Duodenal mucosa (tissue), 2 donors: ENCODE data around the gene PCARE.

Experiments
- H3K27ac ChIP-seq: one replicate; pipeline ENCODE4 v1.7.0; 2013; ENCODE audit warnings: low read depth, low read length
- H3K27me3 ChIP-seq, 2 donors: one replicate each; pipeline ENCODE4 v1.7.0; 2013; ENCODE audit warnings: low read length in 2 of 2, control low read depth in 1 of 2; ENCODE audit not compliant: insufficient read depth in 2 of 2, control insufficient read depth in 1 of 2
- H3K36me3 ChIP-seq, 2 donors: one replicate each; pipeline ENCODE4 v1.7.0; 2013; ENCODE audit warnings: low read length in 2 of 2, control low read depth in 1 of 2; ENCODE audit not compliant: insufficient read depth in 2 of 2, control insufficient read depth in 1 of 2
- H3K4me1 ChIP-seq, 2 donors: one replicate each; pipeline ENCODE4 v1.7.0; 2013; ENCODE audit warnings: low read length in 2 of 2, control low read depth in 1 of 2; ENCODE audit not compliant: insufficient read depth in 2 of 2, control insufficient read depth in 1 of 2
- H3K4me3 ChIP-seq, 2 donors: one replicate each; pipeline ENCODE4 v1.7.0; 2013; ENCODE audit warnings: low read length in 2 of 2, low read depth in 1 of 2
- H3K9ac ChIP-seq, 2 donors: one replicate each; pipeline ENCODE4 v1.7.0; 2013; ENCODE audit warnings: low read length in 2 of 2, low read depth in 1 of 2
- H3K9me3 ChIP-seq, 2 donors: one replicate each; pipeline ENCODE4 v1.7.0; 2013; ENCODE audit warnings: low read length in 2 of 2, control low read depth in 1 of 2; ENCODE audit not compliant: control insufficient read depth in 1 of 2

The PCARE gene

DNA sequence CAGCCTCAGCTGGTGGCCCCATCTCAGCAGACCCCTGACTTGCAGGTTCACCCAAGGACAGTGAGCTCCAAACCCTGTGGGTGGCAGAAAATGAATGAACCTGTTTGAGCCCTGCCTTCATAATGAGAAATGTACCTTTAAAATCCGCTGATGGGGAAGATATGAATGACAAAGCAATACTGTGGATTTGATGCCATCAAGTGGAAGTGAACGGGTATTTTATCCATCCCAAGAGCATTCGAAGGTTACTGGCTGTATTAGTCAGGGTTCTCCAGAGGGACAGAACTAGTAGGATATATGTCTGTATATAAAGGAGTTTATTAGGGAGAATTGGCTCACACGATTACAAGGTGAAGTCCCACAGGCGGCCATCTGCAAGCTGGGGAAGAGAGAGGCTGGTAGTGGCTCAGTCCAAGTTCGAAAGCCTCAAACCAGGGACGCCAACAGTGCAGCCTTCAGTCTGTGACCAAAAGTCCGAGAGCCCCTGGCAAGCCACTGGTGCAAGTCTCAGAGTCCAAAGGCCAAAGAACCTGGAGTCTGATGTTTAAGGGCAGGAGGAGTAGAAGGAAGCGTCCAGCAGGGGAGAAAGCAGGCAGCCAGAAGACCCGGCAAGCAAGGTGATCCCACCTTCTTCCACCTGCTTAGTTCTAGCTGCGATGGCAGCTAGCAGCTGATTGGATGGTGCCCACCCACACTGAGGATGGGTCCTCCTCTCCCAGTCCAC, 61.1 kb downstream of the PCARE start:
- H3K27ac ChIP-seq: peak overlapping the region; percentile 34

GRCh38 chr2:29012211-29012681, 62.1 kb downstream of the PCARE start:
- H3K4me1 ChIP-seq: peaks cover 33 to 47% of the 10 kb centered on the region in 2 donors
- H3K36me3 ChIP-seq: no peaks in the 10 kb centered on the region
- H3K27me3 ChIP-seq: no peaks in the 10 kb centered on the region
- H3K27ac ChIP-seq: peak overlapping the region; percentile 34
- no peak overlapping the region for H3K4me3 ChIP-seq
- peak overlapping the region; percentile 7 to 50 for H3K9ac ChIP-seq
- H3K9me3 ChIP-seq: no peaks in the 10 kb centered on the region

More for the DNA sequence above, 61.1 kb downstream of the PCARE start:
- no peaks in the 10 kb centered on the region for H3K36me3 ChIP-seq
- no peak overlapping the region for H3K9ac ChIP-seq
- peaks cover 33 to 47% of the 10 kb centered on the region in 2 donors for H3K4me1 ChIP-seq
- no peaks in the 10 kb centered on the region for H3K9me3 ChIP-seq
- H3K27me3 ChIP-seq: no peaks in the 10 kb centered on the region
- peak overlapping the region in 1 of 2 donors; percentile 33 for H3K4me3 ChIP-seq
